Stimulated activated naive CD8-positive, alpha-beta T cell treated with anti-CD3 and anti-CD28 coated beads, Interleukin-15, amount 100 ng/mL, for 72 hours (primary cell): Measurements from ENCODE around the gene ZBTB7C.
A peak's percentile ranks its signal among the peaks of the same experiment; 100 is the strongest.

Experiments used
- ATAC-seq: fragments of 150-1000 bp; cut with Tn5 transposase; 2 replicates; pipeline ENCODE4 v1.10.0; 2021; ENCODE audit warnings: mild to moderate bottlenecking, moderate library complexity
- DNase-seq, 2 donors: peaks; one replicate each; pipeline ENCODE4 v3.0.0; 2021 to 2022
- H3K27ac Mint-ChIP-seq, 2 donors: one replicate each; pipeline ENCODE4 v1.8.0; 2022; ENCODE audit warnings: mild to moderate bottlenecking in 2 of 2, mixed read lengths in 2 of 2, moderate library complexity in 2 of 2
- H3K27me3 Mint-ChIP-seq: one replicate; pipeline ENCODE4 v1.8.0; 2022; ENCODE audit warnings: mixed read lengths
- H3K4me1 Mint-ChIP-seq: one replicate; pipeline ENCODE4 v1.8.0; 2022; ENCODE audit warnings: mild to moderate bottlenecking, mixed read lengths
- H3K4me3 Mint-ChIP-seq, 2 donors: one replicate each; pipeline ENCODE4 v1.8.0; 2022; ENCODE audit warnings: mild to moderate bottlenecking in 2 of 2, mixed read lengths in 2 of 2, moderate library complexity in 1 of 2
- H3K9me3 Mint-ChIP-seq, 2 donors: one replicate each; pipeline ENCODE4 v1.8.0; 2022; ENCODE audit warnings: mixed read lengths in 2 of 2

Gene ZBTB7C

DNA sequence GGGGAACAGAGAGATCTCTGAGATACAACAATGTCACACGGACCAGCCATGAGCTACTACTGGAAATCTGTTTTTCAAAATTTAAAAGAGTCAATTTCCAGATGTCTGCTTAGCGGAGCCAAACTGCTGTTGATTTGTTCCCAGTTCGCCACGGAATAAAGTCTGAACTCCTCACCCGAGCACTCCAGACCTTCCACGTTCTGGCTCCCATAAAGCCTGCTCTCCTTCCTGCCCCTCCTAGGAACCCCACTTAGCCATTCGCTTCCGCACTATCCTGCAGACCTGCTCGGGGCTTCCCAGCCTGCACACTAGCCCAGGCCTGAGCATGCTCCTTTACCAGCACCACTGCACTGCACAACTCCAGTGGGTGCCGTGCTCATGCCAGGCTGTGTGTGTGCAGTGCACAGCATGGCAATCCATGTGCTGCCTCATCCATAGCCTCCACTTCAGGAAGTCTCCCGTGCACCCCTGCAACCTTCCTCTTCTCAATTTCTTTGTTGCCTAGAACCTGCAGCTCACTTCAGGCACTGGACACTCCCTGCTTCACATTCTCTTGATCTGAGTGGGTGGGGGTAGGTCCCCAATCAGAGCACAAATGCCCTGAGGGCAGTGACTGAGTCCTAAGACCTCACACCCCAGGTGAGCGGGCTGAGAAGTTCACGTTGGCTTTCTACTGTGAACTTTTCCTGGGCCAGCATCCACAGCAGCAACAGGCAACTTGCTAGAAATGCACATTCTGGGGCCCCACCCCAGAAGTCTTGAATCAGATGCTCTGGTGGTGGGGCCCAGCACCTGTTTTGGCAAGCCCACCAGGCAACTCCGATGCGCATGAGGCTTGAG lies 53.7 kb downstream of the ZBTB7C start:
- Mint-ChIP-seq H3K9me3 (peaks cover 0 to 8% of the 10 kb centered on the region in 2 donors), H3K27me3 (peaks cover 33% of the 10 kb centered on the region), H3K27ac (no peak overlapping the region), H3K4me1 (no peaks in the 10 kb centered on the region), H3K4me3 (no peak overlapping the region)
- ATAC-seq, result no peak
- DNase-seq, result no peak

DNA sequence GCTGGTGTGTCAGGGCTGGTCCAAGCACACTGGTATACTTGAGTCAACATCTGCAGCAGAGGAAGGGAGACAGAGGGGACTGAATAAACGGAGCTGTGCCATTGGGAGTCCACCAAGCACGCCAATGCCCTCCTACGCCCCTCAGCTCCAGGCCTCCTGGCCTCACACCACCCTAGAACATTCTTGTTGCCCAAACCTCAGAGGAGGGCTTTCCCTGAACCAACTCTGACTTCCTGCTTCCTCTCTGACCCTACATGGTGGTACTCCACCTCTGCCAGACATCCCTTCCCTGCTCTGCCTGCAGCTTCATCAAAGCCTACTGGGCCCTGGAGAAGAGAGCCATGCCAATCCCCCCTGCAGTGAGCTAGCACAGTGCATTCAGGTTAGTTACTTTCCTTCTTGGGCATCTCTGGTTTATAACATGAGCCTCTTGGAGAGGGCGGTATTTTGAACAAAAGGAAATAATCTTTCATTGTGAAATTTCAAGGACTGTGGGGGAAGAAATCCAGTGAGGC lies 54.4 kb downstream of the ZBTB7C start:
- DNase-seq, result no peak
- Mint-ChIP-seq H3K9me3 (peaks cover 0 to 8% of the 10 kb centered on the region in 2 donors), H3K4me3 (no peak overlapping the region), H3K4me1 (no peaks in the 10 kb centered on the region), H3K27me3 (peaks cover 26% of the 10 kb centered on the region), H3K27ac (peak overlapping the region in 1 of 2 donors; percentile 64)
- no peak for ATAC-seq

DNA sequence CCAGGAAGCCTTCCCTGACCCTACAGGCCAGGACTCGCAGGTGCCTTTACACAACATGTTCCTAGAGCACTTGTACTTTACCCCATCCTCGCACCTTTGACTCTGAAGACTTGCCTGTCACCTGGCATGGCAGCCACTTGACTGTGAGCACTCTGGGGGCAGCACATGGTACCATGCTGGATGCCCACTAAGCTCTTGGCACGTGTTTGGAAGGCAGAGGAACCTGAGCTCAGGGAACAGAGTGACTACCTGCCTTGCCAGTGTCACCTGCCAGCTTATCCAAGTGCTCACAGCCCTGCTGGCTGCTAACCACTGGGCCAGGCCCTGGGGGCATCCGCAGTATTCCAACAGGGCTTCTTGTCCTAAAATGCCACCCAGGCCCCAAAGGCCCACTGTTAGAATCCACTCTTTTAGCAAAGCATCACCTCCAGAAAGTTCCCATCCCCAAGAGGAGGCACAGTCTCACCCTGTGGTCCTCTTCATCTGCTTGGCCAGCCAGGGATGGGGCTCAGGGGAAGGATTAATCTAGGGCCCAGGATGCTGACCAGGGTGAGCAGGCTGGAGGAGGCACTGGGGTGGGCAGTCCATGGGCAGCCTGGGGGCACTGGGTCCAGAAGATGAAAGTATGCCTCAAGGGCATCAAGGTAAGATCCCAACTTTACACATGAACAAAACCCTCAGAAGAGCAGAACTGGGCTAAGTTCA lies 57.0 kb downstream of the ZBTB7C start:
- H3K27me3 Mint-ChIP-seq, result peaks cover 21% of the 10 kb centered on the region
- peak overlapping the region in 1 of 2 donors; percentile 15 for H3K27ac Mint-ChIP-seq
- no peaks in the 10 kb centered on the region for H3K9me3 Mint-ChIP-seq
- ATAC-seq (no peak), DNase-seq (no peak)
- no peak overlapping the region for H3K4me3 Mint-ChIP-seq
- no peaks in the 10 kb centered on the region for H3K4me1 Mint-ChIP-seq

DNA sequence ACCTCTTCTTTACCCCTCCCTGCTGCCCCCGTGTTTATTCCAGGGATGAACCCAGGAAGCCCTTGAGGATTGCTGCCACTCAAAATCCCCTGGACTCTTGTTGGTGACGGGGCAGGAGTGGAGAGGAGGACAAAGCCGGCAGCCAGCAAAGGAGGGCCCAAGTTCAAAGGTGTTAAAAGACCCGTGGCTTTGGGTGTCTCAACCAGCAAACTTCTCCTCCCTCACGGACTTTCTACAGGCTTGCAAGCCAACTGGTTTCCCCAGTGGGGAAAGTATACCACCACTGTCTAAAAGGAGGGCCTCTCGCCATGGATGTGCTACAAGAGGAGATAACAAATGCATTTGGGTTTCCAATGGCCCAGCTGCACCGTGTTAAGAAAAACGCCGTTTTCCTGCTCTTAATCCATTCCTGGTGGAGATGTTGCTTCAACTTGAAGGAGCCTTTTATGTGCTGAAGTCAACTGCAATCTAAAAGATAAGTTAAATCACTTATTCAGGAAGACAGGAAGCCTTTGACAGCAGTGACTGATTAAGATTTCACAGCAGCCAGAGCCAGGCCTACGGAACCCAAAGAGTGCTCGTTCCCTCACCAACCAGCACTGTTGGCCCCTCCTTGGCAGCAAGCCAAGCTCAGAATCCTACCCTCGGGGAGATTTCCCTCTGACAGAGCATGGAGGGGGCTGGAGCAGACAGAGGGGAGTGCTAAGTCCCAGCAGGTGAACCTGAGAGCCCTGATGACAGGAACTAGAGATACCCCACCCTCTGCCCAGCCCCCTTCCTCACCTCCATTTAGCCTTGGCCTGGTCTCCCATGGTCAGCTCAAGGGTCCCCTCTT lies 57.8 kb downstream of the ZBTB7C start:
- no peak overlapping the region for H3K4me3 Mint-ChIP-seq
- no peak for ATAC-seq
- no peak for DNase-seq
- no peaks in the 10 kb centered on the region for H3K9me3 Mint-ChIP-seq
- no peak overlapping the region for H3K27ac Mint-ChIP-seq
- peaks cover 13% of the 10 kb centered on the region for H3K27me3 Mint-ChIP-seq
- no peaks in the 10 kb centered on the region for H3K4me1 Mint-ChIP-seq

DNA sequence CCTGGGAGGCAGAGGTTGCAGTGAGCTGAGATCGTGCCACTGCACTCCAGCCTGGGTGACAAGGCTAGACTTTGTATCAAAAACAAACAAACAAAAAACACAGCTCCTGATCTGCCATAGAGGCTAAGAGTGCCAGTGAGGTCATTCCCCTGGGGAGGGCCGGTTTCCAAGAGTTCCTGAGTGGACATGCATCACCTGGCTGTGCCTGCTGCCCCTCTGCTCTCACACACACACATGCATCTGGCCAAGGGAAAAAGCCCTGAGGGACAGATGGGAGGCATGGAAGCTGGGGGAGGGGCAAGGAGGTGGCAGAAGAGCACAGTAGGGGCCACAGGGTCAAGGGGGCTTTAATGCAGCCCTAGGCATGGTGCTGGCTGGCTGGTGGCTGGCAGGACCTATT lies 60.4 kb downstream of the ZBTB7C start:
- no peaks in the 10 kb centered on the region for H3K27me3 Mint-ChIP-seq
- no peak overlapping the region for H3K27ac Mint-ChIP-seq
- H3K9me3 Mint-ChIP-seq, result no peaks in the 10 kb centered on the region
- no peak overlapping the region for H3K4me3 Mint-ChIP-seq
- DNase-seq (no peak), ATAC-seq (no peak)
- H3K4me1 Mint-ChIP-seq, result no peaks in the 10 kb centered on the region

DNA sequence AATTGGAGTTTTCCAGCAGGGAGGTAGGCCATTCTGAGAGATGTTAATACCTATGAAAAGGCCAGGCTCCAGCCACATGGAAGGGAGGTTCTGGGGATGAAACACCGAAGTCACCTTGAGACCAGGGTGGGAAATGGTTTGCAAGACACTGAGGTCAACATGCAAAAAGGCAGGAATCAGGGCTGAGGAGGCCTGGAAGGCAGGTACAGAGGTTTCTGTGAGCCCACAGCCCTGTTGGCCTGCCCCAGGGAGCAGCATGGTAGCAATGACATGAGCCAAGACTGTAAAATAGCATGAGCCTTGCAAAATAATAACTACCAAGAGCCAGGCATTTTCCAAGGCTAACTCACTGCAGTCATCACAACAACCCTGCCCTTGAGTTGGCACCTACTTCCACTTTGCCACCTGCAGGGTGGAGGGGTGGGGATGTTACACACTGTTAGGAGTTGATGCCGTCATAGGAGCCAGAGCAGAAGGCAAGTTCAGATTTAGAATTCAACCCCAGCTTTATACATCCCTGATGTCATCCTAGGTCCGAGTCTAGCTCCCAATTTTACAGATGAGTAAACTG lies 61.3 kb downstream of the ZBTB7C start:
- Mint-ChIP-seq H3K4me1 (no peaks in the 10 kb centered on the region), H3K9me3 (no peaks in the 10 kb centered on the region), H3K27ac (no peak overlapping the region), H3K4me3 (no peak overlapping the region), H3K27me3 (no peaks in the 10 kb centered on the region)
- ATAC-seq (no peak), DNase-seq (no peak)

DNA sequence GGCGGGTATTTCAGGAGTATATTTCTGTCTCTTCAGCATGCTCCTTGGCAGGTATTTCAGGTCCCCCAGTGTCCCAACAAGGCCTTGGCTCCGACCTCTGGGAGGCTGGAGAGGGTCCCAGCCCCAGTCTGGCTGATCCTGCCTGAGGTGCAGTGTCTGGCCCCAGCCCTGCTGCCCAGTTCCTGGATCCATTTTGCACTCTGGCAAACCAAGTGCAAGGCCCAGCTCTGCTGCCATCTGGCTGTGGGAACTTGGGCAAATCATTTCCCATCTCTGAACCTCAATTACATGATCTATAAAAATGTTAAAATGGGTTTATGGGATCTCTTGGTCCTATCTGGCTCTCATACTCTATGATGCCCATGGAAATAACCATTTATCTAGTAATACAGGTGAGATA lies 63.6 kb downstream of the ZBTB7C start:
- no peaks in the 10 kb centered on the region for H3K9me3 Mint-ChIP-seq
- H3K27ac Mint-ChIP-seq, result no peak overlapping the region

DNA sequence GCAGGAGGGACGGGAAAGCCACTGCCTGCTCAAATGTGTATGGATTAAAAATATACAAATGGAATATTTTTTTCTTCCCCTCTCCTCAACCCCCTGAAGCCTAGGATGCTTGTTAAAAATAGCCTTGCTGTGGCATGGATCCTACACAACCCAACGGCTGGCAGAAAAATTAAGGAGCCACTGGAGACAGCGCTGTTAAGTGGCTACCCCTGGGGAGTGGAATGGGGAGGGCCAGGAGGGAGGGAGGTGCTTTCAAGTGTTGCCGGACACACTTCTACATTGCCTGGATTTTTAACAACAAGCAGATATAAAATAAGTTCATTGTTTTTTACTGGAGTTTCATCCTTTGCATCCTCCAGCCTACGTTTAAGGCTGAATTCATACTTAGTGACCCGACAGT lies 66.6 kb downstream of the ZBTB7C start:
- no peaks in the 10 kb centered on the region for H3K4me1 Mint-ChIP-seq
- H3K27ac Mint-ChIP-seq, result no peak overlapping the region
- H3K27me3 Mint-ChIP-seq, result no peaks in the 10 kb centered on the region
- ATAC-seq (no peak), DNase-seq (no peak)
- H3K9me3 Mint-ChIP-seq, result no peaks in the 10 kb centered on the region
- H3K4me3 Mint-ChIP-seq, result no peak overlapping the region

More for the DNA sequence above, 63.6 kb downstream of the ZBTB7C start:
- no peak for ATAC-seq
- no peak overlapping the region for H3K4me3 Mint-ChIP-seq
- H3K27me3 Mint-ChIP-seq, result no peaks in the 10 kb centered on the region
- H3K4me1 Mint-ChIP-seq, result no peaks in the 10 kb centered on the region
- DNase-seq, result no peak

DNA sequence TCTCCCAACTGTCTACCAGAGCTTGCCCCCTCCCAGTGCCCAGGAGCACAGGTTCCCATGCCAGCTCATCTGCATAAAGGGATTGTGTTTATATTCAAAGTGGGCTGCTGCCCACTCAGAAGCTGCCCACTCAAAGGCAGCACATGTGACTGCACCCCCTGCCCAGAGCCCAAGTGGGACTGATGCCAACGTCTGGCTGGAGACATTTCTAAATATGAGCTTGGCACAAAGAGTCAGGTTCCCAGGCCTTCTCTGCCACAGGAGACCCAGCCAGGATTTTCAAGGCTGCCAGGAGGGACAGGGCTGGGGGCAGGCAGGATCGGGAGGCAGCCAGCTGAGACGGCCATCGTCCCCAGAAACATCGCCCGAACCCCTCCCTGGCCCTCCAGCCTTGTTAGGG lies 67.1 kb downstream of the ZBTB7C start:
- no peak overlapping the region for H3K4me3 Mint-ChIP-seq
- H3K9me3 Mint-ChIP-seq, result no peaks in the 10 kb centered on the region
- no peak overlapping the region for H3K27ac Mint-ChIP-seq
- ATAC-seq (no peak), DNase-seq (no peak)
- no peaks in the 10 kb centered on the region for H3K4me1 Mint-ChIP-seq
- no peaks in the 10 kb centered on the region for H3K27me3 Mint-ChIP-seq

DNA sequence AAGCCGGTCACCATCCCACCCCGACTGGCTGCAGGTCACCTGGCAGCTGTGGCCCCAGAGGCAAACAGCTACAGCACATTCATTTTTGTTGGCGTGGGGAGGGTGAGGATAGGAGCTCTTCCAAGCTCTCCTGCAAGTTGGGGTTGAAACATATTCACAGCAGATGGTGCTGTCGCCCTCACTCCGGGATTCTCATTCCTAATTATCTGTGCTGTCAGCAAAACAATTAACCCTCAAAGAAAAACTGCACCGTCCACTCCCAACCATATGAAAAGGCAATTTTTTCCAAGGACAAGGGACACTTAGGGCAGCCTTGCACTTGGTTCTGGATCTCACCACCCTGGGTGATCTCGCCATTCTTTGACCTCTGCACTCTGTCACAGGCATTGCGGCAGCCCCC lies 68.6 kb downstream of the ZBTB7C start:
- Mint-ChIP-seq H3K27me3 (no peaks in the 10 kb centered on the region), H3K27ac (no peak overlapping the region), H3K4me1 (no peaks in the 10 kb centered on the region), H3K9me3 (no peaks in the 10 kb centered on the region), H3K4me3 (no peak overlapping the region)
- ATAC-seq (no peak), DNase-seq (no peak)

DNA sequence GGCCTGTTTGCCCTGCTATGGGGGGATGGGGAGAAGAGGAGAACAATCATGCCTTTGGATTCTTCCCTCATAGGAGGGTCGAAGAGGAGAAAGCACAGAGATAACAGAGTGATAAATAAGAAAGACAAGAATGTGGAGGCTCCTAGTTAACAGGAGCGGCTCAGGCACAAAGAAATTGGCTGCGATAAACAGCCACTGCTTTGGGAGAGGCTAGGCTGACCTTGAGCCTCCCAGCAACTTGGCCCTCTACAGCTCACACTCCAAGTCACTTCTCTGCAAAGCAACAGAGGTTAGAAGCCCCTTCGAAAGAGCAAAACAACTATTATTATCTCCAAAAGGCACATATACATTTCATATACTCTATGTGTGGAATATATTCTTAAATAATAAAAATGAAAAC lies 69.5 kb downstream of the ZBTB7C start:
- Mint-ChIP-seq H3K27me3 (no peaks in the 10 kb centered on the region), H3K4me1 (no peaks in the 10 kb centered on the region), H3K9me3 (no peaks in the 10 kb centered on the region), H3K4me3 (no peak overlapping the region), H3K27ac (no peak overlapping the region)
- no peak for DNase-seq
- ATAC-seq, result no peak

DNA sequence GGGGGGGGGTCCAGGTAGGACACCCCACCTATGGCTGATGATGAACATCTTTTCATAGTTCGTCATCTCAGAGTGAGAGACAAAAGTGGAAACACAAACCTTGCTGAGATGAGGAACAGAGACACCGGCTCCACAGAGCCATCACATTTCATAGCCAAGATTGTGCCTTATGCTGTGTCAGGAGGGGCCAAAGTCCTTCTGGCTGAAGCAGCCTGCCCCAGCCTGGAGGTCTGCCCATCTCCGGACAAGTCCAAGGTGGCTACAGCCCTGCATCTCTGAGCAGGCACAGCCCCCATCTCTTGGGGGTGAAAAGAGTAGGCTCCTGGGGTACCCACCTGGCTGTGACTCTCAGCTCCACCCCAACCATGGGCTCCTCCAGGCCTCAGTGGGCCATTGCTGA lies 70.3 kb downstream of the ZBTB7C start:
- Mint-ChIP-seq H3K4me3 (no peak overlapping the region), H3K4me1 (no peaks in the 10 kb centered on the region), H3K27ac (no peak overlapping the region), H3K9me3 (no peaks in the 10 kb centered on the region), H3K27me3 (peaks cover under 1% of the 10 kb centered on the region)
- ATAC-seq (no peak), DNase-seq (no peak)

DNA sequence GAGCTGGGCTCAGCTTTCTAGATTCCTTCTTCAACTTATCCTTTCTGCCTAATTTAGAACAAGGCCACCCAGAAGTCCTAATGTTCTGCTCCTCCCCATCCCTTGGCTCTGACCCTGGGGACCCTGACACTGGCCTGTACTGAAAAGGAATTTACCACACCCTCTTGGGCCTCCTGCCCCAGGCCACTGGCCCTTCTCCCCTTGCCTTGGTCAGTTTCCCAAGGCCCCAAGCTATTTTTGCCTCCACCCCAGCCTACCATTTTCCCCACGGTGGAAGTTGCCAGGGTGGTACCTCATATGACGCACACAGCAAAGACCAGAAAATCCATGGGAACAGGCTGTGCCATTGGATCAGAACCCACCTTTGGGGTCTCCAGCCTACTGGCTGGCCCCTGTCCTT lies 72.1 kb downstream of the ZBTB7C start:
- Mint-ChIP-seq H3K27ac (no peak overlapping the region), H3K27me3 (peaks cover 6% of the 10 kb centered on the region), H3K9me3 (no peaks in the 10 kb centered on the region), H3K4me3 (no peak overlapping the region), H3K4me1 (no peaks in the 10 kb centered on the region)
- ATAC-seq (no peak), DNase-seq (no peak)

DNA sequence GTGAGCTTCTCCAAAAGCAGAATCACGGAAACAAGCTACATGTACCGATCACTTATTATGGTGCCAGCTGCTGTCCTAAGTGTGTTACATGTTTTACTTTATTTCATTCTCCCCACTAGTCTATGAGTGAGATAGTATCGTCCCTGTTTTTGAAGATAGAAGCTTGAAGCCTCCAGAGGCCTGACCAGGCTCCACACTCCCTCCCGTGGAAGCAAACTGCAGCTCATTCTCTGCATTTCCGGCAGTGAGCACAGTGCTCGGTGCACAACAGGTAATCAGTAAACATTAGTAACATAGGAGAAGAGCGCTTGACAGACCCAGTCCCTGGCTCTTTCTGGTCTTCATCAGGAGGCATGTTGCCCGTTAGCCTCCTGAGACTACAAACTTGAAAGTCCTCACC lies 72.9 kb downstream of the ZBTB7C start:
- no peak for DNase-seq
- ATAC-seq, result no peak
- H3K27me3 Mint-ChIP-seq, result peaks cover 6% of the 10 kb centered on the region
- H3K9me3 Mint-ChIP-seq, result no peaks in the 10 kb centered on the region
- H3K4me1 Mint-ChIP-seq, result no peaks in the 10 kb centered on the region
- no peak overlapping the region for H3K4me3 Mint-ChIP-seq
- peak overlapping the region in 1 of 2 donors; percentile 27 for H3K27ac Mint-ChIP-seq

DNA sequence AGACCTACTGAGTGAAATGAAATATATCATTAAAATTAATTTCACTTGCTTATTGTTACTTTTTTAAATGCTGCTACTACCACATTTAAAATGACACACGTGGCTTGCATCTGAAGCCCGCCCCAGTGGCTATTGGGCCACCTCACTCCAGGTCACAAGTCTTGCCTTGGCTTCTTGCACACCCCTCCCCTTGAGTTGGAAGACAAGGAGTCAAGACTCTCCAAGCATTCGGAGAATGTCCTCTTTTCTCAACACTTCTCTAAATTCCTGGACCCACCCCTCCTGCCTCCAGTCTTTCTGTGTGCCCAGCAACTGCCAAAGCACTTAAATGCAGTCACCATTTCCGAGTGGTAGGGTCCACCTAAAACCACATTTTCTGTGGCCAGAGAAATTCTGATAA lies 73.4 kb downstream of the ZBTB7C start:
- no peaks in the 10 kb centered on the region for H3K9me3 Mint-ChIP-seq
- H3K27me3 Mint-ChIP-seq, result peaks cover 6% of the 10 kb centered on the region

More for the DNA sequence above, 73.4 kb downstream of the ZBTB7C start:
- H3K27ac Mint-ChIP-seq, result no peak overlapping the region
- H3K4me1 Mint-ChIP-seq, result no peaks in the 10 kb centered on the region
- ATAC-seq (no peak), DNase-seq (no peak)
- no peak overlapping the region for H3K4me3 Mint-ChIP-seq
